Subcutaneous adipose tissue (tissue), 4 donors: Measurements from ENCODE around the gene IQUB. TPM values are rescaled to one million over a fixed set of nuclear protein-coding genes. Genes with fewer than 3 reads are reported as not detected.

Experiments
- CTCF ChIP-seq: fragments of 450-650 bp; IDR thresholded peaks from one replicate; pipeline ENCODE4 v1.5.1; 2016; ENCODE audit warnings: low read depth, mild to moderate bottlenecking, control low read depth, antibody characterized with exemption, moderate library complexity
- total RNA-seq, 4 donors: library from RNA; depleted of rRNA; stranded (reverse); fragments of >200 nt; gene quantifications; one replicate each; pipeline ENCODE4 v1.1.0, GENCODE V29; 2016

IQUB gene
- total RNA-seq, 4 donors from 2014 or later, result 0.38 to 1.1 (median 0.51) TPM; not detected in 1

DNA sequence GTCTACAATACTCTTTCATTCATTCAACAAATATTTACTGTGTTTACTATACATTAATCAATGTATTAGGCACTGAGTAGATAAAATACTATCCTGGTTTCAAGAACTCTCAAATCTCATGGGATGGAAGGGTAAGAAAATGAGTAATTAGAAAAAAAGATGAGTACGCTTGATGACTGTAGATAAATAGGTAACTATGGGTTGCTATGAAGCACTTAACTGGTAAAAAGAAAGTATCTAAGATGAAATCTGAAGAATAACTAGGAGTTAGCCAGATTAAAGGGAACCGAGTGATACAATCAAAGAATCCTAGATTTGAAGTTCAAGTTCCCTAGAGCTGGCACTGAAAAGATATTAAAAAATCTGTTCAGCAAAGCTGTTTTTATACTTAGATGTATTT, 62.1 kb downstream of the IQUB start:
- TF ChIP-seq CTCF, result no peak

DNA sequence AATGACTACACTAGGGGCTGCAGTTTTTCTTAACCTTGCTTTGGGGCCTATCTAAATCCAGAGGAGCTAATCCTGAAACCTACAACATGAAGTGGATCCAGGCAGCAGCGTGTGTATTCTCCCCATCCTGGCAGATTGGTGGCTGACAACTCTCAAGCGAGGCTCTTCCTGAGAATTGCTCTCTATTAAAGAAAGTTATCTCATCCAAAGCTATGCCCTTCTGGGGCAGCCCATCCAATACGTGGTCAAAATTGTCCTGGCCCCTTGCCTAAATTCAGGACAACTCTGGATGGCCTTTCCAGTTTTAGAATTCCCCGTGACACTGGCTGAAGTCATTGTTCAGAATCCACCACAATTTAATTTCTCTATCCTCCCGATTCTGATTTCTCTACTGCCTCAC, 66.1 kb downstream of the IQUB start:
- TF ChIP-seq CTCF, result no peak

DNA sequence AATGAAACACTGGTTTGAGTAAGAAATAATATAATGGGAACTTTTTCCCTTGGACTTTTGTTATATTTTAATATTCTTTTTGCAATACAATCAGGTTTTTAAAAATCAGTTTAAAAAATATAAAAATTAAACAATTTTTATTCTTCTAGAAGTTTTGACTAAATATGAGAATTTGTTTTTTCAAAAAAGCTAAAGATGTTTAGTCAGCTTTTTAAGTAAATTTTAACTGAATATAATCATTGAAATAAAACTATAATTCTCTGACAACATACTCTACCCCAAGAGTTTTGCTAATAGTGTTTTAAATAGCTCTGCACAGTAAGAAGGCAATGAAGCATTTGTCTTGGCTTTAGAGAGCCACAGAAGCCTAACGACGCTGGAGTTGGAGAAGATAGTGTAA, 70.5 kb downstream of the IQUB start:
- TF ChIP-seq CTCF, result no peak

- no peak for TF ChIP-seq CTCF
These were observed 73.8 kb downstream of the IQUB start for GRCh38 chr7:123460616-123461015.

DNA sequence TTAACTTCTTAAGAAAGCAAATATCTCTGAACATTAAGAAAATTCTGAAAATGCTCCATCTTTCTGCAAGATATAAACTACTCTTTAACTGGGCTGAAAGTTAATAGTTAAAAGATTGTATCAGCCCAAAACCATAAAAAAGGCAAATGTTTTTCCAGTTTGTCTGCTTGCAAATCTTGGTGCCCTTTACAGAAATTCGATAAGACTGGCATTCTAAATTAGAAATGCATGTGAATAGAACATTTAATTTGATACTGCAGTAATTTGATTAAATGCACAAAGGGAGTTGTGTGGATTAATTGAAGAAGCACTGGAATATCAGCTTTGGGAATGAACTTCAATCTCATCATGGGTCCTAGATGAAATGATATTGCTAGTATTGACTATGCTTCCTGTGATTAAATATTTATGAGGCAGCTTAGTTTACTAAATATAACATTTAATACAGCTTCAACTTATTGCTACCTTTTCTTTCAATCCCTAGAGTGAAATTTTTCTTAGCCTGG, 78.4 kb downstream of the IQUB start:
- TF ChIP-seq CTCF, result no peak

- no peak for TF ChIP-seq CTCF
These were observed 94.3 kb downstream of the IQUB start for GRCh38 chr7:123440101-123440548.

GRCh38 chr7:123439191-123439590, 95.2 kb downstream of the IQUB start:
- TF ChIP-seq CTCF, result no peak
